HG02884 (cell line): ENCODE results near the gene SPRYD3.
"Not testable (repeated sequence)": the region's sequence is repeated elsewhere in the genome, so short reads cannot be mapped to it uniquely, and the experiment has no call there.

Source experiments
- ATAC-seq: cut with Tn5 transposase; IDR thresholded peaks from one replicate; pipeline ENCODE4 v1.9.1; 2021; ENCODE audit warnings: mild to moderate bottlenecking, moderate library complexity; ENCODE audit not compliant: unreplicated experiment

SPRYD3 gene

GRCh38 chr12:53101931-53102781 is 23.0 kb upstream of the SPRYD3 start:
- no peak for ATAC-seq

GRCh38 chr12:53101266-53101665 is 22.1 kb upstream of the SPRYD3 start:
- no peak for ATAC-seq

DNA sequence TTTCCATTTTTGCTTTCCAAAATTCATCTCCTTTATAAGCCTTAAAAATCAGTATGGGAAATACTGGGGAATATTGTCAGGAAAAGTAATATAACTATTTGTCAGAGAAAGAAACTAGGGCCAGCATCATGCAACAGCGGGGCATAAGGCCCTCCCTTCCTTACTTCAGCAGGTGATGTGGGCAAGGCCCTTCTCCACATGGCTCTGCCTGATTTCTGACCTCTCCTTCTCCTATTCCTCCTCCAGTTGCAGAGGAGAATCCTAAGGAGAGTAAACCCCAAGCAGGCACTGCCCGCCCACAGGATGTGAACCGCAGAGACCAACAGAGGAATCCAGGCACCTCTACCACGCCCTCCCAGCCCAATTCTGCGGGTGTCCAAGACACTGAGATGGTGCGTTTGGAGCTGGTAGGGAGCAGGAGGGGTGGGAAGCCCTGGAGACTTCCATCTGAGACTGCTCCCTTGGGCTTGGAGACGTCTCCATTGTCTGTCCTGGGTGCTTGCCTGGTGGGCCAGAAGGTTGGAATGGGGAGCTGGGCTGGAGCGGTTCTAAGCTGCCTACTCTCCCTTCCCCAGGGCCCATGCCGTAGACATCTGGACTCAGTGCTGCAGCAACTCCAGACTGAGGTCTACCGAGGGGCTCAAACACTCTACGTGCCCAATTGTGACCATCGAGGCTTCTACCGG is 21.4 kb upstream of the SPRYD3 start:
- ATAC-seq: no peak

- no peak for ATAC-seq
Measured at GRCh38 chr12:53099071-53099882, 20.1 kb upstream of the SPRYD3 start.

- ATAC-seq: no peak
Measured at GRCh38 chr12:53098354-53098981, 19.3 kb upstream of the SPRYD3 start.

- ATAC-seq: no peak
Measured at GRCh38 chr12:53097564-53098353, 18.6 kb upstream of the SPRYD3 start, which contains the start of gene IGFBP6. Gene IGFBP6 (plus strand): TSS chr12:53097667. CDS start chr12:53097718, 51 bp downstream.

DNA sequence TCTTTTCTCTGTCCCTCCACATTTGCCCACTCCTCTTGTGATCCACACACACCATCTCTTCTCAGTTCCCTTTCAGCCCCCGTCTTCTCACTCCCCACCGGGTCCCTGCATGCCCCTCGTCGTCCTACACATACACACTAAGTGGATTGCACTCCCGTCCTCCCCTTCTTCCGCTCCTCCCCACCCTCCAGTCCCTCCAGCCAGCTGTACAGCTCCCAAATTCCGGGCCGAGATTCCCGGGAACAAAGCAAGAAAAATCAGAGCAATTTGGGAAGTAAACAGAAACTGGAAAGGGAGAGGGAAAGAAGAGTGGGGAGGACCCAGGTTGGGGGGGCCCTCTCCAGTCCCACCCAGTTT is 18.0 kb upstream of the SPRYD3 start:
- no peak for ATAC-seq

- no peak for ATAC-seq
Measured at GRCh38 chr12:53096759-53097158, 17.6 kb upstream of the SPRYD3 start.

DNA sequence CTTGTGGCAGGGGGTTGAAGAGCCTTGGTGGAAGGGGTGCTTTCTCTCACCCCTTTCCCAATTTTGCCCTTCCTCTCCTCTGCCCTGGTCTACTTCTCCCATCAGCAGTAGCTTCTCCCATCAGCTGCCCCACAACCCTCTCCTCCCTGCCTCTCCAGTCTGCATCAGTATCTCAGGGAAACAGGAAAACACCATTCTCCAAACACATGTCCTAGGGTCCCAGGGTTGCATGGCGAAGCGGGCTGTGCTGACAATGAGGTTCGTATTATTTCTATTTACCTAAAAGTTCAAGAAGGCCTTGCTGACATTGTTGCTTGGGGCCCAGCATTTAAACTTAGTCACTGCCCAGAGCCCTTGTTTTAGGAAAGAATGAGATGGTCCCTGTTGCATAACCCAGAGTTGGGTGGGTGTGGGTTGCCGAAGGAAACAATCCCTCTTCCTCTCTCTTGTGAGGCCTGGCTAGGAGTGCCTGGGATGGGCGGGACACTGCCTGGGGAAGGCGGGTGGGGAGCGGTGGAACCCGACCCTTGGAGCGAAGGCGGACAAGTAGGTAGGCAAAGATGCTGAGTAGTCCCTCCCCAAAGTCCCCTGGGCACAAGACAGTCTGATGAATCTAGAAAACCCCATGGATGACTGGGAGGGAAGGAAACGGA is 17.0 kb upstream of the SPRYD3 start:
- ATAC-seq: no peak

- not testable (repeated sequence) for ATAC-seq
Measured at GRCh38 chr12:53095596-53095895, 16.4 kb upstream of the SPRYD3 start.

DNA sequence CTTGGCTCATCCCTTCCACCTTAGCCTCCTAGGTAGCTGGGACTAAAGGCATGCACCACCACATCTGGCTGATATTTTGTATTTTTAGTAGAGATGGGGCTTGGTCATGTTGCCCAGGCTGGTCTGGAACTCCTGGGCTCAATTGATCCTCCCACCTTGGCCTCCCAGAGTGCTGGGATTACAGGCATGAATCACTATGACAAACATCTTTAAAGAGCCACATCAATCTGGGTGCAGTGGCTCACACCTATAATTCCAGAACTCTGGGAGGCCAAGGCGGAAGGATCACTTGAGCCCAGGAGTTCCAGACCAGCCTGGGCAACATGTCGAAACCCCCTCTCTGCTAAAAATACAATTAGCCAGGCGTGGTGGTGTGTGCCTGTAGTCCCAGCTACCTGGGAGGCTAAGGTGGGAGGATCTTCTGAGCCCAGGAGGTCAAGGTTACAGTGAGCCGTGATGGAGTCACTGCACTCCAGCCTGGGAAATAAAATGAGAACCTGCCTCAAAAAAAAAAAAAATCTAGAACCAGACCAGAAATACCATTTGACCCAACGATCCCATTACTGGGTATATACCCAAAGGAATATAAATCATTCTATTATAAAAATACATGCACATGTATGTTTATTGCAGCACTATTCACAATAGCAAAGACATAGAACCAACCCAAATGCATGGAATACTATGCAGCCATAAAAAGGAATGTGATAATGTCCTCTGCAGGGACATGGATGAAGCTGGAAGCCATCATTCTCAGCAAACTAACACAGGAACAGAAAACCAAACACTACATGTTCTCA is 15.8 kb upstream of the SPRYD3 start:
- ATAC-seq: not testable (repeated sequence)

DNA sequence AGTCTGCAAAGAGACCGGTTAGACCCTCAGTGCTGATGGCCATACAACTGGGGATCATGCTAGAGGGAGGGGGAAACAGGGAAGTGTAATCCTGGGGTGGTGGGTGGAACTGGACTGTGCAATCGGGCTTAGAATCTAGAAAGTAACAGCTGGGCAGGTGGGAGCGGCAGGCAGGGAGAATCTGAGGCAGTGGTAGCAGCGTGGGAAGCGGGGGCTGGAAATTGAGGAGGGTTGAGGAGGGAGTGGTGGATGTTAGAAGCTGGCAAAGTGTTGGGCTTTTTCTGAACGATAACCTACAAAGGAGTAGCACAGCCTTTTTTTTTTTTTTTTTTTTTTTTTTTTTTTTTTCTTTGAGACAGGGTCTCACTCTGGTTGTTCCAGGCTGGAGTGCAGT is 15.2 kb upstream of the SPRYD3 start:
- ATAC-seq: no peak

DNA sequence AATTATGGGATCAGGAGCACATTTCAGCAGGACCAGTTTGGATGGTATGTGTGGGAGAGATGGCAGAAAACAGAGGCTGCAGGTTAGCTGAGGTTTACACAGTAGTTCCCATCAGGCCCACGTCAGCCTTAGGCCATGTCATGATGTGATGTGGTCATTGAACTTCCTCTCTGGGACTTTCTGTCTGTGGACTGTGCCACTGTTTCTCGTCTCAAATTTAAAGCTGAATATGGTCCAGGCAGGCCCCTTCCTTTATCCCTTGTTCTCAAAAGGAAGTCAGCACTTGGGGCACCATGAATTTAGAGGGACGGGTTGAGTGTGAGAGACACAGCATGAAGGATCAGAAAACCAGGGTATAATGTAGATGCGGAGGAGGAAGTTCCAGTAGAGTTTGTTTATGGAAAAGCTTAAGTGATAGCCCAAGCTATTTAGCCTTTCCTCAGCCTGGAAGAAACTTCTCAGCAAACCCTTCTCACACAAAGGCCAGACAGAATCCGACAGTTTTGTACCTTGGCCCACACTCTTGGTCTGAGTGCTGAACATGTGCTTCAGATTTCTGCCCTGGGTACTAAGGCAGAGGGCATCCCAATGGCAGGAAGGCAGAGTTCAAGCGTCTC is 14.7 kb upstream of the SPRYD3 start:
- no peak for ATAC-seq

DNA sequence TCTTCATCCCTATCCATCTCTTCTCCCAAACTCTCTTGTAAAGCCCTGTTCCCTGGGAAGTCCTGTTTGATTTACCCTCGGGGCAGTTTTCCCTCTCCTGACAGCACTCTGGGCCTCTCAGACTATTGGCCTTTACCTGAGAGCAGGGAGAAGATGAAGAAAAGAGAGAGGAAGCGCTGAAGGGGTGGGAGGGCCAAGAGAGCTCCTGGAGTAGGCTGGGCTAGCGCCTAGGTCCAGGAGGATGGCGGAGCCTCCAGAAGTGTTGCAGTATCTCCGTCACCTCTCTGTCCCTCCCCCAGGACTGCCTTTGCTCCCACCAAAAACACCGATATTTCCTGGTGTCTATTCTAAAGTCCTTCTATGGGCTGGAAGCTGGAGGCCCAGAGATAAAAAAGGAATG is 12.6 kb upstream of the SPRYD3 start:
- no peak for ATAC-seq

DNA sequence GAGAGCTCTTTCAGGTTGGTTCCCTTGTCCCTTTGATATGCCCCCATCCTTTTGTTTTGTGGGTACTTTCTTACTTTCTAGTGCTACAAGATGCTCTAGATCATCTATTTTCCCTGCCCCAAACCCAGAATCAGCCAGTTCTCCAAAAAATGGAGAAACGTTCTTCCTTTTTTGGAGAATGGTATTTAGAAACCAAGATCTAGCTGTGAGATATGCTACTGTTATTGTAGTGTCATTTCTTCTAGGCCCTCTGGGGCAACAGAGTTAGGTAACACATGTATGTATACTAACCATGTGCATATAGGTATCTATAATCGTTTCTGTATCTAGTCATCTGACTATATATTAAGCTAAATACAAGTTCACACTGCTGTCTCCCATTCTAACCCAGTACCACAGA is 11.4 kb upstream of the SPRYD3 start:
- ATAC-seq: no peak

- ATAC-seq: no peak
Measured at GRCh38 chr12:53090105-53090504, 10.9 kb upstream of the SPRYD3 start.

- ATAC-seq: no peak
Measured at GRCh38 chr12:53086361-53086760, 7.2 kb upstream of the SPRYD3 start.

DNA sequence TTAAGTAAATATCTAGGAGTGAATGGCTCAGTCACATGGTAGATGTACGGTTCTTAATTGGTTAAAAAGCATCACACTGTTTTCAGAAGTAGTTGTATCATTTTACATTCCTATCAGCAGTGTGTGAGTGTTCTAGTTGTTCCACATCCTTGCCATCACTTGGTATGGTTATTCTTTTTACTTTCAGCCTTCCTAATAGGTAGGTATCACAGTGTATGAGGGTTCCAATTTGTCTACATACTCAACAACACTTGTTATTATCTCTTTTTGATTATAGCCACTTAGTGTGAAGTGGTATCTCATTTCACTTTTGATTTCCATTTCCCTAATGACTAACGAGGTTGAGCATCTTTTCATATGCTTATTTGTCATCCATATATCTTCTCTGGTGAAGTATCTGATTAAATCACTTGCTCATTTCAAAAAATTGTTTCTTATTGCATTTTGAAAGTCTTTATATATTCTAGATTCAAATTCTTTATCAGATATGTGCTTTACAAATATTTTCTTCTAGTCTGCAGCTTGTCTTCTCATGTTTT is 3.5 kb upstream of the SPRYD3 start:
- ATAC-seq: no peak
